Activated CD4-positive, alpha-beta T cell treated with anti-CD3 and anti-CD28 coated beads for 4 hours (primary cell): ENCODE data around the gene SLC16A9.
"Not testable (repeated sequence)": the region's sequence is repeated elsewhere in the genome, so short reads cannot be mapped to it uniquely, and the experiment has no call there.

ENCODE experiments used
- DNase-seq, 2 donors: peaks; one replicate each; pipeline ENCODE4 v3.0.0-alpha.2; 2020

SLC16A9 gene

GRCh38 chr10:59709395-59710125 lies at the start of gene SLC16A9:
Gene SLC16A9 (minus strand): TSS chr10:59709850. CDS start chr10:59684291, 25,559 bp downstream.
- peak; percentile 4 to 21 for DNase-seq

GRCh38 chr10:59757966-59758365 lies 48.3 kb upstream of the SLC16A9 start:
- no peak for DNase-seq

GRCh38 chr10:59754951-59755350 lies 45.3 kb upstream of the SLC16A9 start:
- no peak for DNase-seq

- no peak for DNase-seq
Observed at GRCh38 chr10:59753267-59753666, 43.6 kb upstream of the SLC16A9 start, which contains the start of gene MRLN. Gene MRLN (minus strand): TSS chr10:59753455.

- DNase-seq, result no peak
Observed at GRCh38 chr10:59752278-59752940, 42.8 kb upstream of the SLC16A9 start.

GRCh38 chr10:59750155-59750945 lies 40.7 kb upstream of the SLC16A9 start:
- DNase-seq, result no peak

- DNase-seq, result no peak
Observed at GRCh38 chr10:59748834-59749233, 39.2 kb upstream of the SLC16A9 start.

- DNase-seq, result no peak
Observed at GRCh38 chr10:59745163-59745650, 35.6 kb upstream of the SLC16A9 start.

GRCh38 chr10:59744762-59745161 lies 35.1 kb upstream of the SLC16A9 start:
- DNase-seq, result not testable (repeated sequence)

GRCh38 chr10:59744156-59744555 lies 34.5 kb upstream of the SLC16A9 start:
- not testable (repeated sequence) for DNase-seq

GRCh38 chr10:59741583-59741982 lies 31.9 kb upstream of the SLC16A9 start:
- no peak for DNase-seq

GRCh38 chr10:59741048-59741447 lies 31.4 kb upstream of the SLC16A9 start:
- no peak for DNase-seq

GRCh38 chr10:59736749-59737148 lies 27.1 kb upstream of the SLC16A9 start:
- no peak for DNase-seq

- no peak for DNase-seq
Observed at GRCh38 chr10:59735296-59735695, 25.6 kb upstream of the SLC16A9 start.

GRCh38 chr10:59734014-59734462 lies 24.4 kb upstream of the SLC16A9 start:
- no peak for DNase-seq

GRCh38 chr10:59733321-59734013 lies 23.8 kb upstream of the SLC16A9 start:
- DNase-seq, result not testable (repeated sequence)

- not testable (repeated sequence) for DNase-seq
Observed at GRCh38 chr10:59732849-59733248, 23.2 kb upstream of the SLC16A9 start.

GRCh38 chr10:59729167-59729566 lies 19.5 kb upstream of the SLC16A9 start:
- DNase-seq, result not testable (repeated sequence)

- DNase-seq, result no peak
Observed at GRCh38 chr10:59724098-59724938, 14.7 kb upstream of the SLC16A9 start.

GRCh38 chr10:59720377-59720776 lies 10.7 kb upstream of the SLC16A9 start:
- no peak for DNase-seq

- no peak for DNase-seq
Observed at GRCh38 chr10:59719374-59719773, 9.7 kb upstream of the SLC16A9 start.

- DNase-seq, result no peak
Observed at GRCh38 chr10:59718257-59718656, 8.6 kb upstream of the SLC16A9 start.
